Progenitor cell of endocrine pancreas (in vitro differentiated cells): ENCODE data around the gene RARA. TPM values are rescaled to one million over a fixed set of nuclear protein-coding genes. Genes with fewer than 3 reads are reported as not detected.
A peak's percentile ranks its signal among the peaks of the same experiment; 100 is the strongest.

ENCODE experiments used
- DNase-seq: peaks from one replicate; pipeline ENCODE4 v3.0.0; 2021; ENCODE audit warnings: low spot score; ENCODE audit not compliant: unreplicated experiment
- H3K27ac Mint-ChIP-seq: 2 replicates; pipeline ENCODE4 v1.8.0; 2021; ENCODE audit warnings: mild to moderate bottlenecking, moderate library complexity, mixed read lengths
- H3K27me3 Mint-ChIP-seq: 2 replicates; pipeline ENCODE4 v1.8.0; 2021; ENCODE audit warnings: mixed read lengths
- H3K36me3 Mint-ChIP-seq: 2 replicates; pipeline ENCODE4 v1.8.0; 2022; ENCODE audit warnings: mixed read lengths; ENCODE audit not compliant: insufficient read depth
- H3K4me1 Mint-ChIP-seq: 2 replicates; pipeline ENCODE4 v1.8.0; 2021; ENCODE audit warnings: low read depth, mixed read lengths
- H3K4me3 Mint-ChIP-seq: 2 replicates; pipeline ENCODE4 v1.8.0; 2021; ENCODE audit warnings: low read depth, mild to moderate bottlenecking, moderate library complexity, mixed read lengths
- H3K9me3 Mint-ChIP-seq: 2 replicates; pipeline ENCODE4 v1.8.0; 2021; ENCODE audit warnings: low read depth, mixed read lengths
- CTCF ChIP-seq: fragments of 200-600 bp; sonication (generic); IDR thresholded peaks from one replicate; pipeline ENCODE4 v1.5.0; 2021; ENCODE audit warnings: antibody characterized with exemption, mild to moderate bottlenecking; ENCODE audit not compliant: unreplicated experiment
- long read RNA-seq: library from polyadenylated mRNA; unstranded; transcript quantifications from one replicate; pipeline ENCODE4 v2.0.0, GENCODE V29; 2020
- total RNA-seq: library from RNA; stranded (reverse); gene quantifications from 2 replicates; pipeline ENCODE4 v1.2.1, GENCODE V29; 2021

RARA gene
- 50.8 and 51.3 TPM in 2 replicates for total RNA-seq
- long read RNA-seq, result 0 reads

GRCh38 chr17:40309031-40309948 lies at the start of gene RARA:
Gene RARA, plus strand, starts transcription at chr17:40309180. Its CDS starts 22,039 bp downstream, at chr17:40331219.
- no peaks in the 10 kb centered on the region for H3K27me3 Mint-ChIP-seq
- H3K9me3 Mint-ChIP-seq, result no peaks in the 10 kb centered on the region
- no peak for DNase-seq
- no peaks in the 10 kb centered on the region for H3K36me3 Mint-ChIP-seq
- H3K4me1 Mint-ChIP-seq, result peaks cover 40% of the 10 kb centered on the region
- H3K4me3 Mint-ChIP-seq, result no peak within 1 kb of the TSS
- no peak for TF ChIP-seq CTCF
- peak within 1 kb of the TSS; percentile 89 for H3K27ac Mint-ChIP-seq

DNA sequence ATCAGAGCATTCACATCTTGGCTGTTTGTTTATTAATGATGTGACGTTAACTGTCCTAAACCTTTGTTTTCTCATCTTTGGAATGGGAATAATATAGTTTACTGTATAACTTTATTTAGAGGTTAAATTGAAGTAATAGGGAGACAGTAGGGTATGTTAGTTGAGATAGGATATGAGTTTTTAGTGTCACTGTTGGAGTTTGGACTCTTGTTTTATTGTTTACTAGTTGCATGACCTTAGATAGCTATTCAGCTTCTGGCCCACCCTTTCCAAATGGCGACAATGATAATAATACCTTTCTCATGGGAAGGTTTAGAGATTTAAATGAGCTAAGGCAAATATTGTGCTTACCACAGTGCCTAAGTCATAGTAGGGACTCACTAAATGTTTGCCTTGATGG lies 49.5 kb upstream of the RARA start:
- no peak overlapping the region for H3K4me3 Mint-ChIP-seq
- H3K27ac Mint-ChIP-seq, result no peak overlapping the region
- no peaks in the 10 kb centered on the region for H3K27me3 Mint-ChIP-seq
- no peak for TF ChIP-seq CTCF
- H3K4me1 Mint-ChIP-seq, result no peaks in the 10 kb centered on the region
- no peak for DNase-seq
- H3K36me3 Mint-ChIP-seq, result peaks cover 26% of the 10 kb centered on the region
- no peaks in the 10 kb centered on the region for H3K9me3 Mint-ChIP-seq

DNA sequence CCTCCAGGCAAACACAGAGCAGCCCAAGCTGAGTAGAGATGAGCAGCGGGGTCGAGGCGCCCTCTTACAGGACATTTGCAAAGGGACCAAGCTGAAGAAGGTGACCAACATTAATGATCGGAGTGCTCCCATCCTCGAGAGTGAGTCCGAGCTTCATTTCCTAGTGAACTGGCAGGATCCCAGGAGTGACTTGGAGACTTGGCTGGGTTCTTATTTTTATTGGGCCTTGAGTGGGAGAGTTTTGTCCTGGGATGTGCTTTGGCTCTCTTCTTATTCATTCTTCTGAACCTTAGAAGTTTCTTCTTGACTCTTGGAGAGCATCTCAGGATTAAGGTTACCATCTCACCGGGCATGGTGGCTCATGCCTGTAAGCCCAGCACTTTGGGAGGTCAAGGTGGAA lies 48.5 kb upstream of the RARA start:
- no peaks in the 10 kb centered on the region for H3K4me1 Mint-ChIP-seq
- no peak overlapping the region for H3K27ac Mint-ChIP-seq
- DNase-seq, result no peak
- peaks cover 30% of the 10 kb centered on the region for H3K36me3 Mint-ChIP-seq
- TF ChIP-seq CTCF, result no peak
- no peak overlapping the region for H3K4me3 Mint-ChIP-seq
- no peaks in the 10 kb centered on the region for H3K27me3 Mint-ChIP-seq
- H3K9me3 Mint-ChIP-seq, result no peaks in the 10 kb centered on the region

DNA sequence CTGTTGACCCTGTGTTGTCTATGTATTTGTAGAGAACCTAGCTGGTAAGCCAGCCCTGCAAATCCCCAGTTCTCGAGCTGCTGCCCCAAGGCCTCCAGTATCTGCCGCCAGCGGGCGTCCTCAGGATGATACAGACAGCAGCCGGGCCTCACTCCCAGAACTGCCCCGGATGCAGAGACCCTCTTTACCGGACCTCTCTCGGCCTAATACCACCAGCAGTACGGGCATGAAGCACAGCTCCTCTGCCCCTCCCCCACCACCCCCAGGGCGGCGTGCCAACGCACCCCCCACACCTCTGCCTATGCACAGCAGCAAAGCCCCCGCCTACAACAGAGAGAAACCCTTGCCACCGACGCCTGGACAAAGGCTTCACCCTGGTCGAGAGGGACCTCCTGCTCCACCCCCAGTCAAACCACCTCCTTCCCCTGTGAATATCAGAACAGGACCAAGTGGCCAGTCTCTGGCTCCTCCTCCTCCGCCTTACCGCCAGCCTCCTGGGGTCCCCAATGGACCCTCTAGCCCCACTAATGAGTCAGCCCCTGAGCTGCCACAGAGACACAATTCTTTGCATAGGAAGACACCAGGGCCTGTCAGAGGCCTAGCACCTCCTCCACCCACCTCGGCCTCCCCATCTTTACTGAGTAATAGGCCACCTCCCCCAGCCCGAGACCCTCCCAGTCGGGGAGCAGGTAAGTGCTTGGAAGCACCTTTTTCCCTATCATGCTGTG lies 44.4 kb upstream of the RARA start:
- H3K4me3 Mint-ChIP-seq, result no peak overlapping the region
- H3K27me3 Mint-ChIP-seq, result no peaks in the 10 kb centered on the region
- peaks cover 4% of the 10 kb centered on the region for H3K4me1 Mint-ChIP-seq
- no peaks in the 10 kb centered on the region for H3K9me3 Mint-ChIP-seq
- DNase-seq, result no peak
- peaks cover 16% of the 10 kb centered on the region for H3K36me3 Mint-ChIP-seq
- no peak for TF ChIP-seq CTCF
- peak overlapping the region; percentile 59 for H3K27ac Mint-ChIP-seq

GRCh38 chr17:40265337-40265736 lies 43.6 kb upstream of the RARA start:
- Mint-ChIP-seq H3K4me1 (peaks cover 4% of the 10 kb centered on the region), H3K4me3 (no peak overlapping the region), H3K27me3 (no peaks in the 10 kb centered on the region), H3K9me3 (no peaks in the 10 kb centered on the region), H3K27ac (no peak overlapping the region), H3K36me3 (peaks cover 15% of the 10 kb centered on the region)
- no peak for TF ChIP-seq CTCF
- DNase-seq, result no peak
